Measurements from ENCODE around the gene TTLL11.
A peak's percentile ranks its signal among the peaks of the same experiment; 100 is the strongest.

The TTLL11 gene, protein sequence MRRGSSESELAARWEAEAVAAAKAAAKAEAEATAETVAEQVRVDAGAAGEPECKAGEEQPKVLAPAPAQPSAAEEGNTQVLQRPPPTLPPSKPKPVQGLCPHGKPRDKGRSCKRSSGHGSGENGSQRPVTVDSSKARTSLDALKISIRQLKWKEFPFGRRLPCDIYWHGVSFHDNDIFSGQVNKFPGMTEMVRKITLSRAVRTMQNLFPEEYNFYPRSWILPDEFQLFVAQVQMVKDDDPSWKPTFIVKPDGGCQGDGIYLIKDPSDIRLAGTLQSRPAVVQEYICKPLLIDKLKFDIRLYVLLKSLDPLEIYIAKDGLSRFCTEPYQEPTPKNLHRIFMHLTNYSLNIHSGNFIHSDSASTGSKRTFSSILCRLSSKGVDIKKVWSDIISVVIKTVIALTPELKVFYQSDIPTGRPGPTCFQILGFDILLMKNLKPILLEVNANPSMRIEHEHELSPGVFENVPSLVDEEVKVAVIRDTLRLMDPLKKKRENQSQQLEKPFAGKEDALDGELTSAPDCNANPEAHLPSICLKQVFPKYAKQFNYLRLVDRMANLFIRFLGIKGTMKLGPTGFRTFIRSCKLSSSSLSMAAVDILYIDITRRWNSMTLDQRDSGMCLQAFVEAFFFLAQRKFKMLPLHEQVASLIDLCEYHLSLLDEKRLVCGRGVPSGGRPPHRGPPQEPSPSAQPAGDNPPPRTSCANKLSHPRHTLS

DNA sequence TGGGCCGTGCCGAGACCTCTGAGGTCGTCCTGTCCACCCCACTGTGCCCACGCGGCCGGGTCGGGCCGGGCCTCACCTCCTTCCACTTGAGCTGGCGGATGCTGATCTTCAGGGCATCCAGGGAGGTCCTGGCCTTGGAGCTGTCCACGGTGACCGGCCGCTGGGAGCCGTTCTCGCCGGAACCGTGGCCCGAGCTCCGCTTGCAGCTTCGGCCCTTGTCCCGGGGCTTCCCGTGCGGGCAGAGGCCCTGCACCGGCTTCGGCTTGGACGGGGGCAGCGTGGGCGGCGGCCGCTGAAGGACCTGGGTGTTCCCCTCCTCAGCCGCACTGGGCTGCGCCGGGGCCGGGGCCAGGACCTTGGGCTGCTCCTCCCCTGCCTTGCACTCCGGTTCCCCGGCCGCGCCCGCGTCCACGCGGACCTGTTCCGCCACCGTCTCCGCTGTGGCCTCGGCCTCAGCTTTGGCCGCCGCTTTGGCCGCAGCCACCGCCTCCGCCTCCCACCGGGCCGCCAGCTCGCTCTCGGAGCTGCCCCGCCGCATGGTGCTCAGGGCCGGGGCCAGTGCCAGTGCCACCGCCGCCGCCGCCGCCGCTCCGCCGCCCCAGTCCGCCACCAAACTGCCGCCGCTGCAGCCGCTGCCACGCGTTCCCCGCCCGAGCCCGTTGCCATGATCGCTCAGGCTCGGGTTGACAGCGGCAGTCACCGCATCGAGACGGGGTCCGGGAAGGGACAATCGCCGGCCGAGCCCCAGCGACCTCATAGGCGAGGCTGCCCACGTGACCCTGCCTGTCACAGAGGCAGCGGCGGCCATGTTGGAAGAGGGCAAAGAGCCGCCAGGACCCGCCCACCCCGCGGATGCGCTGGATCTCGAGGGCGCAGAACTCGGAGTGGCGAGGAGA lies at the start of gene TTLL11:
TSS of gene TTLL11 (minus strand) at position 698 of the 896 bp plus-strand sequence. CDS start at position 538, 160 bp downstream.
- peak; percentile 96 for DNase-seq (ENCODE audit: low spot score)

DNA sequence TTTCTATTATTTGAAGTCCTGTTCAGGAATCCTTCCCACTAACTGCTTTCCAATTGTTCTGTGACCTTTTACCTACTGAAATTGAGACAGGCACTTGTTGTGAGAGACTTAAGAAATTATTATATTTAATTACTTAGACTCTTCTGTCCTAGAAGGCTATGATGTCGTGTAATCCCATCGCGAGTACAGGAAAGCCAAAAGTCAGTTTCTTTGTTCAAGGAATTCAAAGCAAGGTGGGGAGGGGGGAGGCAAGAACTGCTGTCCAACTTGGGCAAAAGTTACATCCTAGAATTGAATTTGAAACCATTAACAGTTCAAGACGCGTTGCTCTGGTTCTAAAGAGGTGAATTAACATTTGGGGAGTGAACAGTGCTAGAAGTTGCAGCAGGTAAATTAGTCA lies 48.6 kb upstream of the TTLL11 start:
- no peak for DNase-seq (ENCODE audit: low spot score)

DNA sequence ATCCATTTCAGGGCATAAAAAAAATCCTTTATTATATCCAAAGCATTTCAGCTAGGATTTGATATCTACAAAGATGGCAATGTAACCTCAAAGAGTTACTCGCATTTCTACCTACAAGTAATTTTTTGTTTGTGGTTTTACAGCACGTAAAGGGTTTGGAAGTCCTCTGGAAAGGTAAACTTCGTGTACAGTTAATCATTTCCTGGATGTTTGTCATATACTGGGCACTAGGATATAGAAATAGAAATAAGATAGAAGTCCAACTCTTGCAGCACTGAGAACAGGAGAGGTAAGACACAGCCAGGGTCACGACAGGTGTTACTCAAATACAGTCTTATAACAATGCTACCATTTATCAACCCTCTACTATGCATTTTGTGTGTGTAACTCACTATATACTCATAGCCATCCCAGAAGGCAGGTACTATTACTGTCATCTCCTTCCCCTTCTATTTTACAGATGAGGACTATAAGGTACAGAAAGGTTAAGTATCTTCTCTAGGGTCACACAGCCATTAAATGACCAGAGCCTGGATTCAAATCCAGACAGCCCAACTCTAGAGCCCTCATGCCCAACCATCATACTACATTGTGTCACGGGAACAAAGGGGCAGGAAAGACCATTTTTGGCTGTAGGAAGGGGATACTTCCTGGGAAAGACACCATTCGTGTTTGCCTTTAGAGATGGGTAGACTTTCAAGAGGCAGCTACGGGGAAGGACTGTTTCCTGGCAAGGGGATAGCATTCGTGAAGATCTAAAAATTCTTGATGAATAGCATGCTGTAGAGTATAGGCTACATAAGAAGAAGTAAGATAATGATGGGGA lies 47.5 kb upstream of the TTLL11 start:
- no peak for DNase-seq (ENCODE audit: low spot score)

DNA sequence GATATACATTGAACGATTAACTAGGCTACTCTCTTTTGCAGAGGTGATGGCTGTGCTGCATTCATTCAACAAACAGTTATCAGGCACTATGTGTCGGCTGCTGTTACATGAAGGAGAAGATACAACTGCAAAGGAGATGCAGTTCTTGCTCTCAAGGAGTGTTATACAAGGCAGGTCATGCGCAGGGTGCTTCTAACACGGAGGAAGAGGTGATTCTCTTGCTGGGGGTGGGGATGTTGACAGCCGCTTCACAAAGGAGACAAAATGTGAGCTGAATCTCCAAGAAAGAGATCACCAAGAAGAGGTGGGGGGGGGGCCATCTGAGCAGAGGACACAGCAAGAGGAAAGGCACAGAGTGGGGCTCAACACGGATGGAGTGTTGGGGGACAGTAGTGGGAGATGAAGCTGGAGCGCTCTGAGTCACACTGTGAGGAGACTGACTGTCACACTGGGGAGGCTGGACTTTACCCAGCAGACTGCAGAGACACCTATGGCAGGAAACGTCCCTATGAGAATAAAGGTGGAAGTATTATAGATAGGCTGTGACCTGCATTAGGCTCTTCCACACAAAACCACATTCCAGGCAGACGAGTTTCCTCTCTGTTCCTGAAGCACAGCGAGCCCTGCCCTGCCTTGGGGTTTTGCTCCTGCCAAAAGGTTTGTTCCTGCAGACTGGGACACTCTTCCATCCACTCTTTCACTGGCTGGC lies 45.6 kb upstream of the TTLL11 start:
- no peak for DNase-seq (ENCODE audit: low spot score)

DNA sequence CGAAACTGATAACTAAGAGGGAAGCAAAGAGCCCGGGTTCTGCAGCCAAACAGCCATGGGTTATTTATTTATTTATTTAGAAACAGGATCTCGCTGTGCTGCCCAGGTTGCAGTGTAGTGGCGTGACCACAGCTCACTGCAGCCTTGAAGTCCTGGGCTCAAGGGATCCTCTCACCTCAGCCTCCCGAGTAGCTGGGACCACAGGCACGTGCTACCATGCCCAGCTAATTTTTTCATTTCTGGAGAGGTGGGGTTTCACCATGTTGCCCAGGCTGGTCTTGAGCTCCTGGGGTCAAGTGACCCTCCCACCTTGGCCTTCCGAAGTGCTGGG lies 42.4 kb upstream of the TTLL11 start:
- DNase-seq (ENCODE audit: low spot score) = no peak

DNA sequence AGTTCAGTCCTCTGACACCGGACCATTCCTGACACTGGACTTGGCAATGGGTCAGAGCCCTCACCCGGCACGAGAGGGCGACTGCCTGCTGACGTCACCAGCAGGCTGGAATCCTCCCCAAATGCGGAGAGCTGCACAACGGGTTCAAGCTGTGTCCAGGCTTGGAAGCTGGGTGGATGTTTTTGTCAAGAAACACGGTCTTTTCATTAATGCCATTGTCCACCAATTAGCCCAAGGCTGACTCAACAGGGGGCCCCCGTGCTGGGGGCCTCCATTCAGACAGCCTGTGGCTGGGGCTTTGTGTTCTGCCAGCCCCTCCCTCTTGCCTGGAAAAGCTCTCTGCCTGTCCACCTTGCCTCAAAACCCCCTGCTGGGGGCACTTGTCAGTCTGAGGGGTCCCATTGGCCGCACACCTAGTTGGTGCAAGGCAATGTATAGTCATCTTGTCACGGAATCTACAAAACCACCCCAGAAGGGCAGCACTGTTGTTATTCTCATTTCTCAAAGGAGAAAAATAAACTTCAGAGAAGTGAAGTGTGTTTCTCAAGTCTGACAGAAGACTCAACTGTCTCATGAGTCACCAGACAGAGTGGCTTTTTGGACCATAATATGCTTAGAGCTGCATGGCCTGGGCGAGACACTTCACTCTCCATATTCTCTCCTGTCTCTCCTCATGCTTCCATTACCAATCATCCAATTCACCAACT lies 41.9 kb upstream of the TTLL11 start:
- DNase-seq (ENCODE audit: low spot score) = no peak

DNA sequence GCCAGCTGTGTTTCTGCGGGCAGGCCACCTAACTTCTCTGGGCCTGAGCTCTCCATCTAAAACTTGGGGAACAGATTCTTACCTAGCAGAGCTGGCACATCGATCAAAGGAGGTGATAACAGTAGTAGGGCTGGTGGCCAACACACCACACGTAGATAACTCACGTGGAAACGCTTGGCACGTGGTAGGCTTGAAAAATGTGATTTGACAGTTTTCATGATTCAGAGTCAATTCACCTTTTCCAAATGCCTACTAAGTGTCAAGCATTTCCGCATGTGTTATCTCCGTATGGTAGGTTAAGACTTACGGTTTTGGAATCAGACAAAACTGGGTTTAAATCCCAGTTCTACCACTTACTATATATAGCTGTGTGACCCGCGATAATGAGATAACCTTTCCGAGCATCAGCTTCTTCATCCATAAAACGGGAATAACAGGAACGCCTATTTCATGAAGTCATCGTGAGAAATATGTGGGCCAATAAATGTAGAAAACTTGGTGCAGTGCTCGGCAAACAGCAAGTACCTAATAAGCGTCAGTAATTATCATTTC lies 41.0 kb upstream of the TTLL11 start:
- DNase-seq (ENCODE audit: low spot score) = no peak

DNA sequence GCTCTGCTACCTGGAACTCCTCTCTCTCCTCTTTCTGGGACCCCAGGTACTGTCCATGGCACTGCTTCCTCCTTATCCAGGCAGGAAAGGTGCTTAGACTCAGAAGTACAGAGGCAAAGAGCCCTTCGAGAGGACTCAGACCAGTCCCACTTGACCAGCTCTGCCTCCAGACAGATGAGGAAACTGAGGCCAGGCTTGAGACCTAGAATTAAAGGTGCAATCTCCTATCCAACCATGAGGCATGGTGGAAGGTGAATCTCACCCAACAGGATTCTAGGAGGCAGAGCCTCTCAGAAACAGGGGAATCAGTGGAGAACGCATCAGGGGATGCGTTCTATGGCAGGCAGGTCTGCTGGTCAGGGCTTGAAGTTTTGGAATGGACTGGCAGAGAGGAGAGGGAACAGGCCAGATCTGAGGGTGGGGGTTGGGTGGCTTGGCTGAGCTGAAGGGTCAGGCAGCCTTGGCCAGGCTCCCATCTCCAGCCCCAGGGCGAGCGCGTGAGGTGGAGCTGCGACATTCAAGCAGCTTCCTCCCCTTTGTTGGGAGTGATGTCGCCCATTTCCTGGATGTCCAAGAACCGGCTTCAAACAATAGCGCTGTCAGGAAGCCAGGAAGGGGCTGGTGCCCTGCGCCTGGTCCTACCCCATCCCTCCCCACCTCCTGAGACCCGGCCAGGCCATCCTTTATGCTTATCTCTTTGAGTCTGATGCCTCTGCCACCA lies 40.3 kb upstream of the TTLL11 start:
- DNase-seq (ENCODE audit: low spot score) = no peak

DNA sequence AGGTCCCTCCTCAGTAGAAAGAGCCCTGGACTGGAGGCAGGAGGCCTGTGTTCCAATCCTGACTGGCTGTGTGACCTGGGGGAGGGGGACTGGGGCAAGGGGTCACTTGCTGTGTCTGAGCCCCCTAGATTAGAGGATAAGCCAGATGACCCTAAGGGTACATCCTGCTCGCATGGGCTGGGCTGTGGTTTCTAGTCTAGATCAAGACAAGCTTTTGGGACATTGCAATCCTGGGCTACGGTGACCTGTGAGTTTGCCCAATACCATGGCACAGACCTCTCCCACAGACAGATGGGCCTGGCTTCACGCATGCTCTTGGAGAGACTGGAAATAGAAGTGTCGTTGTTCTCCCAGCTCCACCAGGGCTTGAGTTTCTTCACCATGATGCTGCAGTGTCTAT lies 39.4 kb upstream of the TTLL11 start:
- DNase-seq (ENCODE audit: low spot score) = no peak

DNA sequence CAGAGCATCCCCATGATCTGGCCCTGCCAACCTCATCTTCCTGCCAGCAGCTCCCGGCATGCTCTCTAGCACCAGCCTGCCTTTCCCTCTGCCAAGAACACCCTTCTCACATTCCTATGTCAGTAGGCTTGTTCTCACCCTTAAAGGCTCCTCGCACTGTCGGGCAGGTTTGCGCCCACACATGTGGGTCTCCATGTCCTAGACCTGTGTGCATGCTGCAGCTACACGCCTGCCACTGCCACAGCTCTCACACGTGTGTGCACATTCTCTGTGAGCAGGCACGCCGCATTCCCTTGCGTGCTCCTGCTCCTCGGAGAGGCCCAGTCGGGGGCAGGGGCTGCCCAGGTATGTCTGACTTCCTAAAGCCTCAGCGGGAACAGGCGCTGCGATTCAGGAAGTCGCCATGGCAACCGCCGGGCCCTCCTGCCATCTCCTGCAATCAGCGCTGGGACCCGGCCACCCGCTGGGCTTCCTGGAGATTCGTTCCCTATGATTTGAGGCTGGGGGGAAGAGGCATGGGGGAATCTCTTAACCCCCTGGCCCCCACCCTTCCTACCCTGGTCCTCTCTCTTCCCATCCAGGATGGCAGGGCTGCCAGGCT lies 38.4 kb upstream of the TTLL11 start:
- peak; percentile 59 for DNase-seq (ENCODE audit: low spot score)

DNA sequence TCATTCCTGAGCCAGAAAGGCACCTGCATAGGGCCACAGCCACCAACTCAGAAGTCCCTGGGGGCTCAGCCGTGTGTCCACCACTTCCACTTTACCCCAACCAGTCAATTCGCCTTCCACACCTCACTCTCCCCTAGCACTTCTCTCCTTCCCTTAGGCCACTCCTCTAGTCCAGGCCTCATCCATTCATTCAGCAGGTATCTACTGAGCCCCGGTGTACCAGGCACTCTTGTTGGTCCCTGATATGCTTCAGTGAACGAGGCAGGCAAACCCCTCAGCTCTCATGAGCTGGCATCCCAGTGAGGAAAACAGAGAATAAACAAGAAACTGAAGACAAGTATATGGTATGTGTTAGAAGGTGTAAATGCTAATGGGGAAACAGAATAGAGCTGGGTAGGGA lies 37.7 kb upstream of the TTLL11 start:
- DNase-seq (ENCODE audit: low spot score) = no peak

DNA sequence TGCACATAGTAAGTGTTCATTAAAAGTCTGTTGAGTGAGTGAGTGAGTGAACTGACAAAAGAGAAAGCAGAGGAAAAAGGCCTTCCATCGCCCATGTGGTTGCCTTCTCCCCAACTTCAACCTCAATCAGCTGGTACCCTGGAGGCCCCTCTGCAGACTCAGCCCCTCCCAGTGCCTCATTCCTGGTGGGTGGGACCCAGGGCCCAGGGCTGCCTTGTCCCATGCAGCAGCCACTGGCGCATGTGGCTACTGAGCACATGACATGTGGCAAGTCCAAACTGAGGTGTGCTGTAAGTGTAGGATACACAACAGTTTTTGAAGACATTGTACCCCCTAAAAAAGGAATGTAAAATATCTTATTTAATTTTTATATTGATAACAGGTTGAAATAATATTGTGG lies 36.9 kb upstream of the TTLL11 start:
- DNase-seq (ENCODE audit: low spot score) = peak; percentile 50

DNA sequence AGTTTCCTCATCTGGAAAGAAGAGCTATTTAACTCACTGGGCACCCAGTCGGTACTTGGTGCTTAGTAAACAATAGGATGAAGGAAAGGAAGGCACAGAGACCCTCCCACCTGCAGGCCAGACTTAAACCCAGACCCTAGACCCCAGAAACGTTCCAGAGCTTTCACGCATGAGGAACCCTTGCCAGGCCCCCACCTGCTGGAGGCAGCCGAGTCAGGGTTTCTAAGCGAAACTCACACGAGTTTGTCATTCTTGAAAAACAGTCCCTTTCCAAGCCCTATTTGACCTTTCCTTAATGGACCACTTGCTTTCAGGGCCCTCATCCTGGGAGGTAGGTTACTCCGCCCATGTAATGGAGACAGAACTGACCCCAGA lies 35.8 kb upstream of the TTLL11 start:
- DNase-seq (ENCODE audit: low spot score) = no peak

DNA sequence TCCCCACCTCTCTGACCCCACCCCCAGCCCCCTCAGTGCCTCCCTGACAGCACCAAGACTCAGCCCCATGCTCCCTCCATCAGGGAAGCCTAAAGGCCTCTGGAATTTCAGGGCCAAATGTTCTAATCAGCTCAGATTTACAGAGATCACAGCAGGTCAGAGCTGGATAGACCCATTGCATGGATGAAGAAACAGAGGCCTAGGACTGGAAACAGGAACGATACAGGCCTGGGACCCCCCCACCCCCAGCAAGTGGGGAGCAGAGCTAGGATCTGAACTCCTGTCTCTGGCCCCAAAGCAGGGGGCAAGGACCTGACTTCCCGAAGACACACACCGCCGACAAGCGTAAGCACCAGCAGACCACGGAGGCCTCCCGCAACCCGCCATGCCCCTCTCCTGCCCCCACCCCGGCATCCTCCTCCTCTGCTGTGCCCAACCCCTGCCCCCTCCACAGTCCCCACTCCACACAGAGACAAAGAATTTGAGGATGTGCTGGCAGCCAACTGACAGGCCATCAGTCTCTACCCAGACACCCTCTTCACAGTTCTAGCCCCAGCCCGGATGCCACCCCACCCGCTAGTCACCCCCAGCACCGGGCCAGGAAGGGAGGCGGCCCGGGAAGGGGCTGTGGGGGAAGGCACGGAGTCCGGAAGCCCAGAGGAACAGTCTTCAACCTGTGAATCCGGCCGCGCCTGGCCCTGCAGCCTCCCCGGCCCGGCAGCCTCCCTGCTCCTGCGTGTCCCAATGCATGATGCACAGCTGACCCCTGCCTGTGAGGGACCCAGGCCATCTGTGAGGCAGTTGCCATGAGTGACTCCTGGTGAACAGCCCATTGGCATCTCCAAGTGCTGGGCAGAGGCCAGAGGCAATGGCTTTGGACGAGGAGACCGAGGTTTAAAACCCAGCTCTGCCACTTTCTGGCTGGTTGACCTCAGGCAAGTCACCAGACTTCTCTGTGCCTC lies 35.2 kb upstream of the TTLL11 start:
- no peak for DNase-seq (ENCODE audit: low spot score)

DNA sequence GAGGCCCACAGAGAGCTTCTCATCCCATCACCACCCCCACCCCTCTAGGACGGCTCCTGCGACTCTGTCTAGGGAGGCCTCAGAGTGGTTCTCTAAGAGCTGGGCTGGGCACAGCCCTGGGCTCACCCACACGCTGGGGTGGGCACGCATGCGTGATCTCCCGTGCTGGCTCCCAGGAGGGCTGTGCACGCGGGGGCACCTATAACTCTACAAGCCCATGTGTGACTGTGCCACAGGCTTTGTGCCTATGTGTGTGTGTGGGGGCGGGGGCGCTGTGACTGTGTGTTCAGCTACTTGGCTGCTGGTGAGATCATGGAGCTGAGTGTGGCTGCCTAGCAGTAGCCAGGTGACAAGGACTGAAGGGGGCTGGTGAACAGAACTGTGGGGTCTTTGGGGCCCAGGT lies 34.3 kb upstream of the TTLL11 start:
- no peak for DNase-seq (ENCODE audit: low spot score)

DNA sequence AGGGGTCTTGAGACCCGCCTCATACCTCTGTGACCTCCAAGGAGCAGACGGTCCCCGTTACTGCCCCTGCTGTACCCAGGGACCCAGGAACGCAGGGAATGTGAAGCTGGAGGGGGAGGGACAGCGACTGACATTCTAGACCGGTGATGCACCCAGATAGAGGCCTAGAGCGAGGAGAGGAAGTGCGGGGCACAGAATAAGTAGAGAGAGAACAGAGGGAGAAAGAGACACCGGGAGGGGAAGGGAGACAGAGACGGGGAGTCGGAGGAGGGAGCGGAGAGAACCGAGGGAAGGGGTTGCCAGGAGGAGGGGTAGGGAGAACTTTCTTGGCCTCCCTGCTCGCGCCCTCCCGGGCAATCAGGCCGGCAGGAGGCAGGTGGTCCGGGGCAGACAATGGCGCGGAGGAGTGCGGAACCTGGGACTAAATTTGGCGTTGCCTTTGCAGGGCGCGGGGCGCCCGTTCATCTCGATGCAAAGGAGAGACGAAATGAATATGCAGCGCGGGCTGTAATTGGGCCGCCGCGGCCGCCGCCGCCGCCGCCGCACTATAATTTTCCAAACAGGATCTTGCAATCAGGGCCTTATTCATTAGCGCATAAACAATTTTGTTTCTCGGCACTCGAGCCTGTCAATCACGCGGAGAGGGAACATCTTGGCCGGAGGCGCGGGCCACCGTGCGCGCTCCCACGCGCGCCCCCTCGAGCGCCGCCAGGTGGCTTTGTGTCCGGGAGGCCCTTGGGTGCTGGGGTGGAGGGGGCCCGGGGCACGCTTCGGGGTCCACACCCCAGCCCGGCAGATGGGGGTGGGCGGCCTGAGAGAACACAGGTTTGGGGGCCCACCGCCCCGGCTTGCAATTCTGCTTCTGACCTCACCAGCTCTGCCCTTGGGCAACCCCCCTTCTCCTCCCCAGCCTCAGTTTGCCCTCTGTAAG lies 33.5 kb upstream of the TTLL11 start:
- no peak for DNase-seq (ENCODE audit: low spot score)
